ENCODE results near the gene MAP2K7.

MAP2K7 gene

GRCh38 chr19:7867092-7867844, 36.4 kb upstream of the MAP2K7 start:
- DNase-seq, result no peak

- DNase-seq, result no peak
Observed at GRCh38 chr19:7868326-7868670, 35.4 kb upstream of the MAP2K7 start.

GRCh38 chr19:7868671-7869452, 34.8 kb upstream of the MAP2K7 start:
- DNase-seq, result peak; percentile 34

GRCh38 chr19:7869453-7869909, 34.2 kb upstream of the MAP2K7 start:
- DNase-seq, result peak; percentile 12

- no peak for DNase-seq
Observed at GRCh38 chr19:7869910-7870511, 33.7 kb upstream of the MAP2K7 start.

GRCh38 chr19:7870571-7871436, 32.9 kb upstream of the MAP2K7 start:
- DNase-seq, result peak; percentile 20

- peak; percentile 82 for DNase-seq
Observed at GRCh38 chr19:7871437-7872305, 32.0 kb upstream of the MAP2K7 start.

GRCh38 chr19:7872306-7873204, 31.1 kb upstream of the MAP2K7 start:
- no peak for DNase-seq

- DNase-seq, result no peak
Observed at GRCh38 chr19:7873304-7874075, 30.2 kb upstream of the MAP2K7 start.

GRCh38 chr19:7874076-7874896, 29.4 kb upstream of the MAP2K7 start, which contains the start of gene PRR36:
Gene PRR36 (minus strand): TSS chr19:7874390. CDS start chr19:7873689, 701 bp downstream.
- DNase-seq, result no peak

GRCh38 chr19:7874897-7875273, 28.8 kb upstream of the MAP2K7 start:
- DNase-seq, result no peak

GRCh38 chr19:7877249-7877836, 26.3 kb upstream of the MAP2K7 start:
- no peak for DNase-seq

- DNase-seq, result no peak
Observed at GRCh38 chr19:7879111-7879807, 24.4 kb upstream of the MAP2K7 start.

GRCh38 chr19:7879836-7880235, 23.8 kb upstream of the MAP2K7 start:
- no peak for DNase-seq

- DNase-seq, result no peak
Observed at GRCh38 chr19:7881910-7882309, 21.8 kb upstream of the MAP2K7 start.

- no peak for DNase-seq
Observed at GRCh38 chr19:7883105-7883504, 20.6 kb upstream of the MAP2K7 start.

GRCh38 chr19:7883796-7884570, 19.7 kb upstream of the MAP2K7 start:
- DNase-seq, result no peak
